HG02840 (cell line): ENCODE measurements around the gene ASB18.

Experiments
- ATAC-seq: cut with Tn5 transposase; IDR thresholded peaks from one replicate; pipeline ENCODE4 v1.9.1; 2021; ENCODE audit warnings: mild to moderate bottlenecking, moderate library complexity, moderate number of reproducible peaks; ENCODE audit not compliant: unreplicated experiment, low FRiP score

ASB18 gene

DNA sequence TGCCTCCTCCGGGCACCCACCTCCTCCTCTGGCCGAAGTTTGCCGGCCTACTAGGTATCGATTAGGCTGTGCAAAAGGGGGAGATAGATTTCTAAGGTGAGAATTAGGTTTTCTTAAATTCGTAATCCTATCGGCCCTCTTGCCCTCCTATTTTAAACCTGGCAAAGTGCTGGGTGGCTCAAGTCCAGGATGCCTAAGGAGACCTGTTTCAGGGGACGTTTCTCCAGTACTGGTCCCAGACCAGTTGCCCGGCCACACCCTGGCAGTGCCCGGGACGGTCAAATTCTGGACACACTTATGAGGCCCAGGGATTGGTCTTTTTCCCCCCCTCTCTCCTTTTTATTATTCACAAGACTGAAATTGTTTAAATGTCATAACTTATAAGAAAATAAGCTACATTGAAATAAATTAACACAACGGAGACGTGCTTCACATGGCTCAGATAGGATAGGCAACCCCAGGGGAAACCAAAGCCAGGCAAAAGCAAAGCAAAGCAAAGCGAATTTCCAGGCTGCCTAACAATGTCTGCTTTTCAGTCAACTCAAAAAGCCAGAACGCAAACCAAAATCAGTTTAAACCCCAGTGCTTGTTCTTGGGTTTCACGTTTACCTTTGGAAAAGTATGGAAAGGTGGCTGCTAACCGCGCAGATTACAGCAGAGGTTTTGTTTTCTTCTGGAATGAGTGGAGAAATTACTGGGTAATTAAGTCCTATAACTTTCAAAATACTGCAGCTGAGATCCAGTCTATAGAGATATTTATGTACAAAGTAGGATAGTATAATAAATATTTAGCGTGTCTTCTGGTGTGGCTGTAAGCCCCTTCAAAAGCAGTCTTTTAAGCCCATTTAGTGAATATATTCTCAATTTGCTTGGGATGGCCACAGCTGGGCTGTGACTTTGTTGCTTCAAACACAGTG is 99.0 kb downstream of the ASB18 start:
- no peak for ATAC-seq

DNA sequence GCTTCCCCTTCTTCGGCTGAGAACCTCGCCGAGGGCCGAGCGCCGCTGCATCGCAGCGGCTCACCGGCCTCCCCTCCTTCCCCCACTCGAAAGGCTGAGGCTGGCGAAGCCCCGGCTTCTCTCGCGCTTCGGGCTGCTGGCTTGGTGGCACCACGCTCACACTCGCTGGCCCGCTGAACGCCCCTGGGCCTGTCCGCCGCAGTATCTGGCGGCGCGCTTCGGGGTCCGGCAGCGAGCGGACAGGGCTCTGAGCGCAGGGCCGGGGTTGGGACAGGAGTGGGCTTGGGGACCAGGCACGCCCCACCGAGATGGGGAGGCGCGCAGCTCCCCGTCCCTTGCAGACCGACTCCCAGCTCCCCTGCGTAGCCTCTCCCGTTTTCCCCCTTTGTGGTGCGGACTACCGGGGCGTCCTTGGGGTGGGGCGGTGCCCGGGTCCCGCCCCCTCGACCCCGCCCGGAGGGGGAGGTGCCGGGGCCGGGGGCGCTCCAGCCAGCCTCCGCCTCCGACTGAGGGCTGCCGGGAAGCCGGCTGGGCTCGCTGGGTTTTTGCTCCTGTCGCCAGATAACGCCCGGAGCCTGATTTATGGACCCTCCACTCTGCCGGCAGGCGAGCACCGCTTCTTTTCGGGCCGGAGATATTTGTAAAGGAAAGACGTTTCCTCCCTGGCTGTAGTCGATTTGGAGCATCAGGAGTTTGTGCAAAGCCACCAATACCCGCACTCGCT is 99.8 kb downstream of the ASB18 start:
- ATAC-seq, result no peak

DNA sequence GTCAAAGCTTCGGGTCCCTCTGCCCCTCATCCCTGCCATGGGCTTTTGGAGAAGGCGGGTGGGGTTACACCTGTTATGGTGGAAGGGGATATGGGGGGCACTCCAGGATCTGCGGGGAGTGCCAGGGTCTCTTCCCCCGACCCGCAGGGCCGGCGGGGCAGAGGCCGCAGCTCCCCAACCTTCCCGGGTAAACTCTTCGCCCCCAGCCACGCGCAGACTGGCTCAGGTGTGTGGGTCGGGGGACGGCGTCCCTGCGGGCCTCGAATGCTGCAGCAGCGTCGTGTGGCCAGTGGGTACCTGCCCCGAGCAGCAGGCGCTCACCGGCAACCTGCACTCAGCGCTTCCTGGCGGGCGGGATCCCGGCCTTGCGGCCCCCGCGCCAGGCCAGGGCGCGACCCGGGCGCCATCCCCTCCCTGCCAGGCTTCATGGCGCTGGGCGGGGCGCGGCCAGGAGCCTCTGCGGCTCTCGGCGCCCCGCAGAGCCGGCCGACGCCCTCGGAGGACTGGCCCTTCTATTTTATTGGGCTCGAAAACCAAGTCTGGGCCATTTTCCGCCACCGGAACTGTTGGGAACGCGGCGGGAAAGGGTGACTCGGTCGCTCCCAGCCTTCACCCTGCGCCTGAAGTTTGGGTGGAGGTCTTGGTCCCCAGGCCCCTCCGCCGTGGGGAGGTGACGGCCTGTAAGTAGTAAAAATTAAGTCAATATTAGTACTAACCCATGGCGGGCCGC is 100.6 kb downstream of the ASB18 start:
- no peak for ATAC-seq

DNA sequence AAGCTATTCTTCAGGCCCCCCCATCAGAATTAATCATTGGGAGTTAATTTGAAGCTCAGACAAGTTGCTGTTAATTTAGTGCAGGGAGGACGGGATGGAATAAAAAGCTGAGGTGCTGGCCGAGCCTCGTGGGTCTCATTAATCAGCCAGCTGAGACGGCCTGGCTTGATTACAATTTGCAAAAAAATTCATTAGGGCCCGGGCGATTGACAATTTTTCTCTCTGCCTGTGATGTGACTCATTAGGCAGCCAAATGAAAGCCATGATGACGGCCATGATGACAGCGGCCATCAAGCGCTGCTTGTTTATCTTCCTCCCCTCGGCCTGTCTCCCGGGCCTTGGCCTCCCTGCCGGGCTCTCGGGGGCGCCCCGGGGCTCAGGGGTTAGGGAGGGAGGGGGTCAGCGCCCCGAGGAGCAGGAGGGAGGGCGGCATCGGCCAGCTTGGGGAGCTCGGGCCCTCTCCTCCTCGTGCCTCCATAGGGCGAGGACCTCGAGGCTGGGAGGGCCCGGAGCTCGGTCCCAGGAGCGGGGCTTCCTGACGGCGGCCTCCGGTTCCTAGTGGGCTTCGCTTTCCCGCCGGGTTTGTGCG is 101.2 kb downstream of the ASB18 start:
- ATAC-seq, result no peak

DNA sequence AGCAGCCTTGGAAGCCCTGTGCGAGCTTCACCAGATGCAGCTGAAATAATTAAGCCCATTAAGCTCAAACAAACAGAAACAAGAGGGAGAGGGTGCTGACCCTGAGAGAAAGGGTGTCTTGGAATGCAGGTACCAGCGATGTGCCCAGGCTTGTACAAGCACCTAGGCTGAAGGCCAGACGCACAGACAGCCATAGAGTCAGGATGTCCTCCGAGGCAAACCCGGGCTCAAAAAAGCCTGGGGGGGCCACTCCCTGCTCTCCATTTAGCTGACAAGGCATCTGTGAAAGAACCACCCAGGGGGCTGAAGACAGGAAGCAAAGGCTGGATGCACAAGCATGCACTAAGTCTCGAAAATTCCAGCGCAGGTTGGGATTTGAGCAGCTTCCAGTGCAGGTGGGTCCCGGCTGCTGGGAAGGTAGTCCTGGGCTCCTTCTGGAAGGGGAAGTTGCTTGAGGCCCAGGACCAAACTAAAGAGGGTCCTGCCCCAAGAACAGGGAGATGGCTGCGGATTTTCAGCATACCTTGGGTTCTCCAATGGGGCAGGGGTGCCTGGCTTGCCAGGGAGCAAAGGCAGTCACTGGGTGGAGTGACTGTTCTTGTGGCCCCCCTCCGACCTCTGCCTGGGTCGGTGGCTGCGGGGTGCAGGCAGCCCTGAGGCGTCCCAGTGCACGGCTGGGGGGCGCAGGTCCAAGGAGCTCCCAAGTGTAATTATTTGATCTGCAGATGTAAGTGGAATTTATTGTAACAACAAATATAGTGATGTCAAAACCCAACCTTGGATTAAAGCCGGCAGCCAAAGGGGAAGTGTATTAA is 102.0 kb downstream of the ASB18 start:
- no peak for ATAC-seq

DNA sequence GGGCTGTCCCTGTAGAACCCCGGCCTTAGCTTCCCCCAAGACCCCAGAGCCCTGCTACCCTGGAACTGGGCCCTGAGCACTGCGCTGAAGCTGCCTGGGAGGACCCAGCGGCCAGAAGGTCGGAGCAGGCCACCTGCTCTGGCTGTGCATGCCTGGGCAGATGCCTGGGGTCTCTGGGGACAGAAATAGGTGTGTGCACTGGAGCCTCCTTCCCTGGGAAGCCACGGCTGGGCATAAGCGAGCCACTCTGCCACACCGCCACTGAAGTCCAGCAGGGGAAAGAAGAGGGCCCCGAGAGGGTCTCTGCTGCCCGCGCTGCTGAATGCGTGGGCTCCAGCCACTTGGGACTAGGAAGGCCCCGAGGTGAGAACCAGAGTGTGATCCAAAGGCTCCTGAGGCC is 102.7 kb downstream of the ASB18 start:
- no peak for ATAC-seq

DNA sequence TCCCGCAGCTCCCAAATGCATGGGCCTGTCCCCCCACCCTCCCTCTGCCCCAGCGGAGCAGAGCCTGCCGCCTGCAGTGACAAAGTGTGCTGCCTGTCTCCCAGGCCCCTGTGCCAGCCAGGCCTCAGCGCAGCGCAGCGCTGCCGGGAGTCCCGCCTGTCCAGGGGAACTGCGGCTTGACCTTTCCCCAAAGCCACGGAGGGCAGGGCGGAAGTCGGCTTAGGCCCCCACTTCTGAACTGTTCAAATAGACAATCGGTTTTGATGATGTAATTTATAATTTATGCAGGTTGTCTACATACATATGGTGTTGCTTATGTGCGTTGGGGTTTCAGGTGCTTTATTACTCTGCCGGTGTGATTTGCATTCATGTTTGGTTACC is 103.1 kb downstream of the ASB18 start:
- no peak for ATAC-seq

DNA sequence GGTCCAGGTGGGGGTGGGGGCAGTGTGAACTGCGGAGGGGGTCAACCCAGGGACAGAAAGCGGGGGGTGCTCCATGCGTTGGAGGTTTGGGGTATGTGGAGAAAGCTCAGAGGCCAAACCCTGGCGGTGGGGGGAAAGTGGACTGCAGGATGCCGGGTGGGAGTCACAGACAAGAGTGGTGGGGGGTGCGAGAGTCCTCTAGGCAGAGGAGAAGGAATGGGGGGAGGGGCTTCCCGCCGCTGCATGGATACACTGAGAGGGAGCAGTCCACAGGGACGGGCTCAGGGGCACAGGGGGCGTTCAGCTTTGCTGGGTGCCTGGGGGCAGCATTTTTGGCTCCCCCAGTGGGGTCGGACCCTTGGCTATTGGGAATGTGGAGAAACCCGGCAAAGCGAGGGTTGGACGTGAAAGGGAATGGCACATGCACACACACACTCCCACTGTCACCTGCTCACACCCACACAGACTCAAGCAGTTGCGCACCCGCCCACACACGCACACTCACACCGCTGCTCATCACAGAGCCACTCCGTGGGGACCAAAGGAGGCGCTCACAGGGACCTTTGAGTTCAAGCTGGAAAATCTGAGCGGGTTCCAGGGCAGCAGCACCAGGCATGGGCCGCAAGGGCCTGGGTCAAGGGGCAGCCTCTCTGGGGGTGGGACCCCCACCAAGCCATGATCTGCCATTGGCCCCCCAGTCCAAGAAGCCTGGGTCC is 103.7 kb downstream of the ASB18 start:
- ATAC-seq, result no peak

DNA sequence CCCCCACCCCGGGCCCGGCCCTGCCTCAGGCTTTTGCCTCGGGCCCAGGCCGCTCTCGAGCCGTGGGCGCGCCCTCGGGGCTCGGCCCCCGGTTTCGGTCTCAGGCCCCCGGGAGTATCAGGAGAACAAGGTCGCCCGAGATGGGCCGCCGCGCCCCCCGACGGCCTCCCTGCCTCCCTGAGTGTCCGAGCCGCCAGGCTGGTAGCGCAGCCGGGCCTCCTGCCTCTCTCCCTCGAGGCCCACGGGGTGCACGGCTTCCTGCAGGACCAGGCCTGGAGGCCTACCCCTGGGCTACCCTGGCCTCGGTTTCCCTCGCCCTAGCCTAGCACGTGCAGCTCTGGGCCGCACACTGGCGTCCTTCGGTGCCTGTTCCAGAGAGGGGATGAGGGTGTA is 104.4 kb downstream of the ASB18 start:
- no peak for ATAC-seq

DNA sequence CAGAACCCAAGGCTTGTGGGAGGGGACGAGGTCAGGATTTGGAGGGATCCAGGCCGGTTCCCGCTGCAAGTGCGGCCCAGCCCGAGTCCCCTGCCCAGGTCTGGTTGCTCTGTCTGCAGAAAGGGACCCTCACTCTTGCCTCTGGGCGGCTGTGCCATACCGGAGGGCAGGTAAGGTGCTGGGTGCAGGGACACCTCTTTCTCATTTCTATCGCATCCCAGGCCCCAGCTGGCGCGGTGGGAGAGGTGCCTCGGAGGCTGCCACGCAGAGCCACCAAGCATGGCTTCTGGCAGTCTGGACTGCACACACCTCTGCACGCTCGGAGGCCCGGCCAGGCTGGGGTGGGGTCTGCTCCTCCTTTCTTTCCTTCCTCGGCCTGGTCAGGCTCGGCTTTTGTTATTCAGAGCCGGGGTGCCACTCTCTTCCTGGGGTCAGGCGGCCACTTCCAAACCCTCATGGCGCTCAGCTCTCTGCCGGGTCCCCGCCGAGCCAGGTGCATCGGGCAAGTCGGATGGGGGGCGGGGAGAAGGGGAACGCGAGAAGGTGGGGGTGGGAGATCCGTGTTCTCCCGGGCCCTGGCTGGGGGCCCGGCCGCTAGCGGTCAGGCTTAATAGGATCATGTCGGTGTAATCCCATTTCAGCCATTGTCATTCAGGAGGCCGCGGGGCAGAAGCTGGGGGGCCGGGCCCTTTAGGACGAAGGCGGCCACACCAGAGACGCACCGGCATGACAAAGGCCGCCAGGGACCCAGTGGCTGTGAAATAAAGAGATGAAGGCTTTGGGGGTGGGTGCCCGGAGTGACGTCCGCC is 105.0 kb downstream of the ASB18 start:
- no peak for ATAC-seq

DNA sequence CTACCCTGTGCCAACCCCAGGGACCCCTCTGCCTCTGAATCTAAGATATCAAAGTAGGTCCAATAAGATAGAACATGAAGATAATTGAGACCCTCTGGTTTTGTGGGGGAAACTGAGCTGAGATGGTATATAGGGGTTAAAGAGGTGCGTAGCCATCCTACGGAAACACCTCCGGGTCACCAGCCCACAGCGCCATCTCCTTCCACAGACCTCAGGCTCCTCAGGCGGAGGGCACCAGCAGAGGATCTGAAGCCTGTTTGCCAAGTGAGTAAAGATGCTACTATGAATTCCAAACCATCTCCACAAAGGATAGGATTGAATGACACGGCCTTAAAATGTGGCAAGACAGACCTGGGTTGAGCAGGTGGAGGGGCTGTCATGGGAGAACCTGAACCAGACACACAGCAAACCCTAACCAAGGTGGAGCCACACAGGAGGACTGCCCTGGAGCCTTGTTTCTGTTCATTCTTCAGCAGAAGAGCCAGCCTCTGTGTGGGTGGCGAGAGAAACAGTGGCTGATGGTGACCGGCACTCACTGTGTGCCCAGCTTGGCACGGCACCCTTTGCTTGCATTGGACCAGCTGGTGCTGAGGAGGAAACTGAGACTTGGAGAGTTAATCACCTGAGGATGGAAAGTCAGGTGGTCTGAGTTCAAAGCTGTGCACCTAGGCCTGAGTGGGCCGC is 106.2 kb downstream of the ASB18 start:
- no peak for ATAC-seq

DNA sequence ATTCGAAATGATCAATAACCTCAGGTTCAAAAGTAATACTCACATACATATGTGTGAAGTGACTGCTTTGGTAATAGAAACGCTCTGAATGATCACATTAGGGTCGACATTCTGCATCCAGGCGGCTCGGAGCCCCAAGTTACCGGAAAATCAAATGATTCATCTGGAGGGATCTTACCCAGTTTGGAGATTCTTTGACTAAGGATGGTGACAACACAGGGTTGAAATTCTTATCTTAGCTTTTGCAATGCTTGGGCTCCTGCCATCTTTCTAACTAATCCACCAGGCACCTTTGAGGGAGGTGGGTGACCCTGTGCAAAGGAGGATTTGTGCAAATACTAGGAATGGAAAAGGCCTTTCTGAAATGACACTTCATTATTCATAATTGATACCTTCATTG is 106.8 kb downstream of the ASB18 start:
- ATAC-seq, result no peak

DNA sequence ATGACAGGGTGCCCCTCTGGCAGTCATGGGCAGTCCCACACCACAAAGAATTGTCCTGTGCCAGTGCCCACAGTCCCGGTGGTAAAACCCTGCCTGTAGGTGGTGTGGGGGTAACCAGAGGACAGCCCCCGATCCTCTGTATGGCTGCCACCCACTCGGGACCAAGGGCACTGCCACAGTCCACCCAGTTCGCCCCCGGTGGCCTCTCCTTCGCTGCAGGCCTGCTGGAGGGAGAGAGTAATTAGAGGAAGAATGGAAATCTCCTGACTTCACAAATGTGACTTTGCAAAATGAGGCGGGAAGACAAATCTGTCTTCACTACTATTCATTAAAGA is 107.4 kb downstream of the ASB18 start:
- no peak for ATAC-seq

DNA sequence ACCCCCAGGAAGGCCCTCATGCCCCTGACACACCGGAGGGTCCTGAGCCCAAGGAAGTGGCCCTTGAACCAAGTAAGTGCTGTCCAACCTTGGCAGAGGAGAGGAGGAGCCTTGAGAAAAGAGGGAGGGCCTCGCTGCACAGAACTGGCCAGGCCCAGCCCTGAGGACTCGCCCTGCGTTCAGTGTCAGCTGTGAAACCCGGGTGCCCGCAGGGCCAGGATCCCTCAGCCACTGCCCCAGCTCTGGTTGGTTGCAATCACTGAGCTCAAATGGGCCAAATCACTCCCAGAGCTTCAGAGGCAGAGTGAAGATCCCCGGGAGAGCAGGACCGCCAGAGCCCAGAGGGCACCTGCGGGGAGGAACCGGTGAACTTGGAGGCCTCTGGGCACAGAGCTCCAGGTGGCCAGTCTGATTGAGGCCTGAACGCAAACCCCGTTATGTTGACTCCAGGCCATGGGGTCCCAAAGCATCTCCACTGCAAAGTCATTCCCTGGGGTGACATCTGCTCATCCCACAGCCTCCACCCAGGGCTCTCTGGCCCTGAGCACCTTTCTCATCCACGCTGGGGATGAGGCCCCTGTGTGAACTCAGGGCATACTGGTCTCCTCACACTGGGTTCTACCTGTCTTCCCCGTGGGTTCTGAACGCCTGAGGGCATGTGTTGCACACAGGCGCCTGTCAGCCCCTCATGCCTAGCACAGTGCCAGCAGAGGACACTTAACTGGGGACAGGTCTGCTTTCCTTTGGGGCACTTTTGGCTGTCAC is 107.9 kb downstream of the ASB18 start:
- no peak for ATAC-seq

DNA sequence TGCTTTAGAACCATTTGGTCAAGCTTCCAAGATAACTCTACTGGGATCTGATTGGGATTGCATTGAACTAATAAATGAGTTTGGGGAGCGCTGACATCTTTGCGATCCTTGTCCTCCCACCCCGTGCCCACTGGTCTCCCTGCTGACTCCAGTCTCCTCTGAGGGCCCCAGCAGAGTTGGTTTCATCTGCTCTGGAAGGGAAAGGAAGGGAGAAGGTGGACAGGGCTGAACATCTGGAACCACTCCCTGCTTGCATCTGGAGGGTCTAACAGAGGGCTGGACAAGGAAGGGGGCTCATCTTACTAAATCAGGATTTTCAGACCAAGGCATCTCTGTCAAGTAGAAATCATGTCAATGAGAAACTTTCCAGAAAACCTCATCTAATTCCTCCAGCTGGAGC is 108.8 kb downstream of the ASB18 start:
- ATAC-seq, result no peak

DNA sequence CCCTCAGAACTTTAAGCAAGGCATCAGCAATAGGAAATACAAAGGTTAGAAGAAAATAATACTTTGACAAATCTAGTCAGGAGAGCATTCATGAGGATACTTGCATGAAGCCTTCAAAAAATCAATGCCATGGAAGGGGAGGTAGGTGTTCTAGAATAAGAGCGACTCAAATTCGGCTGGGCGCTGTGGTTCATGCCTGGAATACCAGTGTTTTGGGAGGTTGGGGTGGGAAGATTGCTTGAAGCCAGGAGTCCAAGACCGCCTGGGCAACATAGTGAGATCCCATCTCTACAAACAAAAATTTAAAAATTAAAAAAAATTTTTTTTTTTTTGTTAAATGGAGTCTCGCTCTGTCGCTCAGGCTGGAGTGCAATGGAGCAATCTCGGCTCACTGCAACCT is 117.8 kb downstream of the ASB18 start:
- ATAC-seq, result no peak

DNA sequence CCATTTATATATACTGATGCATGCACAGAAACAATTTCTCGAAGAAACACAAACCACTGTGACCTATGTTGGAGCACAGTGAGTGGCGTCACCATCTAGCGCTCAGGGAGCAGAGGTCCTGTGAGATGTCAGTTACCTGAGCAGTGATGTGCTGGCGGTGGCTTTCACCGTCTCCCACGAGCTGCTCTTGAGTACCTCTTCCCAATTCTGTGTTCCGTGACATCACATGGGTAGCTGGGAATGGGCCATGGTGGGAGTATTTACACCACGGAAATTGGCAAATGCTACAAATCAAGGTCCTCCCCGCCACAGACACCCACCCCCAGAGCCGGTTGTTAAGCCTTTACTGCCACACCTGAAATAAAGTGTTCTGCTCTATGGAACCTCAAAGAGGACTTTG is 120.4 kb downstream of the ASB18 start:
- ATAC-seq, result no peak
